Measurements from ENCODE around the gene RNF213. TPM values are rescaled to one million over a fixed set of nuclear protein-coding genes. Genes with fewer than 3 reads are reported as not detected.

The RNF213 gene
- total and polyA plus RNA-seq, 4 donors: 18.2 to 104 (median 33.5) TPM

DNA sequence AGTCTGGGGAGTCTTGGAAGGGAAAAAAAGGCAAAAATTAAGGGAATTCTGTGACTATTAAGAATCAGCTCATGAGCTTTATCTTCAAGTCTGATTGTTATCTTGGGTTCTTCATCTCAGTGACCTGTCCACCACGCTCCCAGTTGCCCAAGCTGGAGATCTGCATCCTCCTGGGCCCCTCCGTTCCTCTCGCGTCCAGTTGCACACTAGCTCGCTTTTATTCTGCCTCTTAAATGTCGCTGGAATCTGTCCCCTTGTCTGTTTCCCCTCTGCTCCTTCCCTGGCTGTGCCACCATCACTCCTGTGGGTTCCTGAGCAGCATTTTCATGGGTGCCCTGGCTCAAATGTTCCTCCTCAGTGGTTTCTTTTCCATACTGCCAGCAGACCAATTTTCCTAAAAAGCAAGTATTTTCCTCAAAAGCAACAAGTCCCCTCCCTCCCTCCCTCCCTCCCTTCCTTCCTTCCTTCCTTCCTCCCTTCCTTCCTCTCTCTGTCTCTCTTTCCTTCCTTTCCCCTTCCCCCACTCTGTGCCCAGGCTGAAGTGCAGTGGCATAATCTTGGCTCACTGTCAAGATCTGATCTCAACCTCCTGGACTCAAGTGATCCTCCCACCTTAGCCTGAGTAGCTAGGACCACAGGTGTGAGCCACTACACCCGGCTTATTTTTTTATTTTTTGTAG is 155.7 kb downstream of the RNF213 start:
- H3K4me1 ChIP-seq (ENCODE audit: control insufficient read depth in 4 of 4, insufficient read depth in 4 of 4, low read length in 3 of 4): peaks cover 12 to 29% (median 24%) of the 10 kb centered on the region in 4 donors
- H3K4me3 ChIP-seq (ENCODE audit: low read depth in 1 of 3, low read length in 3 of 3): no peak overlapping the region
- DNase-seq (ENCODE audit: low spot score): no peak
- no peaks in the 10 kb centered on the region for H3K27me3 ChIP-seq (ENCODE audit: control insufficient read depth in 4 of 4, insufficient read depth in 4 of 4, low read length in 3 of 4)
- 81% methylated on average over 7 of the region's 7 CpGs for WGBS
- H3K9me3 ChIP-seq (ENCODE audit: control insufficient read depth in 4 of 4, low read length in 3 of 4): no peaks in the 10 kb centered on the region
- no peak overlapping the region for H3K27ac ChIP-seq (ENCODE audit: low read depth in 1 of 2, low read length in 2 of 2)
- TF ChIP-seq HNF4G (IDR thresholded peaks at IDR 0.05) (no peak), JUND (IDR thresholded peaks at IDR 0.05) (no peak), FOXA2 (IDR thresholded peaks at IDR 0.05) (no peak), NR2F2 (IDR thresholded peaks at IDR 0.05) (no peak), RXRA (IDR thresholded peaks at IDR 0.05) (no peak), FOXA1 (IDR thresholded peaks at IDR 0.05) (no peak), GABPA (IDR thresholded peaks at IDR 0.05 in 1 of 2, conservative IDR thresholded peaks at IDR 0.05 in 1 of 2) (no peak), RAD21 (IDR thresholded peaks at IDR 0.05) (no peak), YY1 (IDR thresholded peaks at IDR 0.05) (no peak), TAF1 (conservative IDR thresholded peaks at IDR 0.05) (no peak)
- TF ChIP-seq, protein P1, sequence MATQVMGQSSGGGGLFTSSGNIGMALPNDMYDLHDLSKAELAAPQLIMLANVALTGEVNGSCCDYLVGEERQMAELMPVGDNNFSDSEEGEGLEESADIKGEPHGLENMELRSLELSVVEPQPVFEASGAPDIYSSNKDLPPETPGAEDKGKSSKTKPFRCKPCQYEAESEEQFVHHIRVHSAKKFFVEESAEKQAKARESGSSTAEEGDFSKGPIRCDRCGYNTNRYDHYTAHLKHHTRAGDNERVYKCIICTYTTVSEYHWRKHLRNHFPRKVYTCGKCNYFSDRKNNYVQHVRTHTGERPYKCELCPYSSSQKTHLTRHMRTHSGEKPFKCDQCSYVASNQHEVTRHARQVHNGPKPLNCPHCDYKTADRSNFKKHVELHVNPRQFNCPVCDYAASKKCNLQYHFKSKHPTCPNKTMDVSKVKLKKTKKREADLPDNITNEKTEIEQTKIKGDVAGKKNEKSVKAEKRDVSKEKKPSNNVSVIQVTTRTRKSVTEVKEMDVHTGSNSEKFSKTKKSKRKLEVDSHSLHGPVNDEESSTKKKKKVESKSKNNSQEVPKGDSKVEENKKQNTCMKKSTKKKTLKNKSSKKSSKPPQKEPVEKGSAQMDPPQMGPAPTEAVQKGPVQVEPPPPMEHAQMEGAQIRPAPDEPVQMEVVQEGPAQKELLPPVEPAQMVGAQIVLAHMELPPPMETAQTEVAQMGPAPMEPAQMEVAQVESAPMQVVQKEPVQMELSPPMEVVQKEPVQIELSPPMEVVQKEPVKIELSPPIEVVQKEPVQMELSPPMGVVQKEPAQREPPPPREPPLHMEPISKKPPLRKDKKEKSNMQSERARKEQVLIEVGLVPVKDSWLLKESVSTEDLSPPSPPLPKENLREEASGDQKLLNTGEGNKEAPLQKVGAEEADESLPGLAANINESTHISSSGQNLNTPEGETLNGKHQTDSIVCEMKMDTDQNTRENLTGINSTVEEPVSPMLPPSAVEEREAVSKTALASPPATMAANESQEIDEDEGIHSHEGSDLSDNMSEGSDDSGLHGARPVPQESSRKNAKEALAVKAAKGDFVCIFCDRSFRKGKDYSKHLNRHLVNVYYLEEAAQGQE (IDR thresholded peaks at IDR 0.05): no peak
- TF ChIP-seq, protein P2, sequence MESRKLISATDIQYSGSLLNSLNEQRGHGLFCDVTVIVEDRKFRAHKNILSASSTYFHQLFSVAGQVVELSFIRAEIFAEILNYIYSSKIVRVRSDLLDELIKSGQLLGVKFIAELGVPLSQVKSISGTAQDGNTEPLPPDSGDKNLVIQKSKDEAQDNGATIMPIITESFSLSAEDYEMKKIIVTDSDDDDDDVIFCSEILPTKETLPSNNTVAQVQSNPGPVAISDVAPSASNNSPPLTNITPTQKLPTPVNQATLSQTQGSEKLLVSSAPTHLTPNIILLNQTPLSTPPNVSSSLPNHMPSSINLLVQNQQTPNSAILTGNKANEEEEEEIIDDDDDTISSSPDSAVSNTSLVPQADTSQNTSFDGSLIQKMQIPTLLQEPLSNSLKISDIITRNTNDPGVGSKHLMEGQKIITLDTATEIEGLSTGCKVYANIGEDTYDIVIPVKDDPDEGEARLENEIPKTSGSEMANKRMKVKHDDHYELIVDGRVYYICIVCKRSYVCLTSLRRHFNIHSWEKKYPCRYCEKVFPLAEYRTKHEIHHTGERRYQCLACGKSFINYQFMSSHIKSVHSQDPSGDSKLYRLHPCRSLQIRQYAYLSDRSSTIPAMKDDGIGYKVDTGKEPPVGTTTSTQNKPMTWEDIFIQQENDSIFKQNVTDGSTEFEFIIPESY (IDR thresholded peaks at IDR 0.05): no peak
- TF ChIP-seq, protein P3, sequence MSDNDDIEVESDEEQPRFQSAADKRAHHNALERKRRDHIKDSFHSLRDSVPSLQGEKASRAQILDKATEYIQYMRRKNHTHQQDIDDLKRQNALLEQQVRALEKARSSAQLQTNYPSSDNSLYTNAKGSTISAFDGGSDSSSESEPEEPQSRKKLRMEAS (IDR thresholded peaks at IDR 0.05): no peak
- TF ChIP-seq, protein P4, sequence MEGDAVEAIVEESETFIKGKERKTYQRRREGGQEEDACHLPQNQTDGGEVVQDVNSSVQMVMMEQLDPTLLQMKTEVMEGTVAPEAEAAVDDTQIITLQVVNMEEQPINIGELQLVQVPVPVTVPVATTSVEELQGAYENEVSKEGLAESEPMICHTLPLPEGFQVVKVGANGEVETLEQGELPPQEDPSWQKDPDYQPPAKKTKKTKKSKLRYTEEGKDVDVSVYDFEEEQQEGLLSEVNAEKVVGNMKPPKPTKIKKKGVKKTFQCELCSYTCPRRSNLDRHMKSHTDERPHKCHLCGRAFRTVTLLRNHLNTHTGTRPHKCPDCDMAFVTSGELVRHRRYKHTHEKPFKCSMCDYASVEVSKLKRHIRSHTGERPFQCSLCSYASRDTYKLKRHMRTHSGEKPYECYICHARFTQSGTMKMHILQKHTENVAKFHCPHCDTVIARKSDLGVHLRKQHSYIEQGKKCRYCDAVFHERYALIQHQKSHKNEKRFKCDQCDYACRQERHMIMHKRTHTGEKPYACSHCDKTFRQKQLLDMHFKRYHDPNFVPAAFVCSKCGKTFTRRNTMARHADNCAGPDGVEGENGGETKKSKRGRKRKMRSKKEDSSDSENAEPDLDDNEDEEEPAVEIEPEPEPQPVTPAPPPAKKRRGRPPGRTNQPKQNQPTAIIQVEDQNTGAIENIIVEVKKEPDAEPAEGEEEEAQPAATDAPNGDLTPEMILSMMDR (IDR thresholded peaks at IDR 0.05; ENCODE audit: low read depth, low read length, missing input control): no peak
- H3K36me3 ChIP-seq (ENCODE audit: control insufficient read depth in 4 of 4, insufficient read depth in 3 of 4, low read depth in 1 of 4, low read length in 3 of 4): peaks cover 0 to 12% (median 0%) of the 10 kb centered on the region in 4 donors
- H3K9ac ChIP-seq (ENCODE audit: low read depth in 1 of 2, low read length in 2 of 2): no peak overlapping the region

DNA sequence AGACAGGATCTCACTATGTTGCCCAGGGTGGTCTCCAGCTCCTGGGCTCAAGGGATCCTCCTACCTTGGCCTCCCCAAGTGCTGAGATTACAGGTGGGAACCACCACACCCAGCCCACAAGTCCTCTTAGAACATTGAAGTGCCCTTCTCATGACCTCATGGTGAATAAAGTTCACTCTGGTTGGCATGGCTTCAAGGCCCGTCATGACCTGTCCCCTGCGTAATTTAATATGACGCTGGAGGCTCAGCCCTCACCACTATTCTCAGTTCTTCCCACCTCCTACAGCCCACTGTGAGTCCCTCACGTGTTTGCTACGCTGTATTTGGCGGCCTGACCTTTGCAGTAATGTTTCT is 156.3 kb downstream of the RNF213 start:
- Histone ChIP-seq H3K27ac (ENCODE audit: low read depth in 1 of 2, low read length in 2 of 2) (no peak overlapping the region), H3K9me3 (ENCODE audit: control insufficient read depth in 4 of 4, low read length in 3 of 4) (no peaks in the 10 kb centered on the region), H3K4me1 (ENCODE audit: control insufficient read depth in 4 of 4, insufficient read depth in 4 of 4, low read length in 3 of 4) (peaks cover 12 to 29% (median 24%) of the 10 kb centered on the region in 4 donors), H3K4me3 (ENCODE audit: low read depth in 1 of 3, low read length in 3 of 3) (no peak overlapping the region), H3K36me3 (ENCODE audit: control insufficient read depth in 4 of 4, insufficient read depth in 3 of 4, low read depth in 1 of 4, low read length in 3 of 4) (peaks cover 0 to 12% (median 0%) of the 10 kb centered on the region in 4 donors), H3K27me3 (ENCODE audit: control insufficient read depth in 4 of 4, insufficient read depth in 4 of 4, low read length in 3 of 4) (no peaks in the 10 kb centered on the region), H3K9ac (ENCODE audit: low read depth in 1 of 2, low read length in 2 of 2) (no peak overlapping the region)
- TF ChIP-seq HNF4G (IDR thresholded peaks at IDR 0.05) (no peak), NR2F2 (IDR thresholded peaks at IDR 0.05) (no peak), RXRA (IDR thresholded peaks at IDR 0.05) (peak in 1 of 2 donors; percentile 31), YY1 (IDR thresholded peaks at IDR 0.05) (no peak), HNF4A (conservative IDR thresholded peaks at IDR 0.05) (peak in 1 of 2 donors; percentile 27), EGR1 (IDR thresholded peaks at IDR 0.05; ENCODE audit: low read depth in 2 of 2) (no peak)
- 66% methylated on average over 6 of the region's 6 CpGs for WGBS
- DNase-seq (ENCODE audit: low spot score): no peak

Measured in liver (tissue), 9 donors.